Spleen (tissue), 11 donors: ENCODE data around the gene AFDN. TPM values are rescaled to one million over a fixed set of nuclear protein-coding genes. Genes with fewer than 3 reads are reported as not detected.

Experiments used
- DNase-seq: peaks from one replicate; pipeline ENCODE4 v3.0.0-alpha.2; 2020
- H3K27ac ChIP-seq, 8 donors: fragments of 200-600 bp; sonication (generic) in 7 of 8; 1 replicate in 4 of 8; 2 replicates in 4 of 8; pipeline versions ENCODE4 v1.5.0 to v1.8.0; 2016 to 2021; ENCODE audit warnings: inconsistent platforms in 4 of 8, mild to moderate bottlenecking in 4 of 8, moderate library complexity in 1 of 8
- H3K27me3 ChIP-seq, 7 donors: fragments of 200-600 bp; sonication (generic) in 6 of 7; replicated peaks in 1 of 7; 1 replicate in 4 of 7; 2 replicates in 3 of 7; pipeline versions ENCODE4 v1.5.0 to v1.8.0; 2016 to 2021; ENCODE audit warnings: inconsistent platforms in 3 of 7, mild to moderate bottlenecking in 1 of 7
- H3K36me3 ChIP-seq, 6 donors: fragments of 200-600 bp; sonication (generic) in 5 of 6; 1 replicate in 4 of 6; 2 replicates in 2 of 6; pipeline versions ENCODE4 v1.5.0 to v1.8.0; 2016 to 2021; ENCODE audit warnings: inconsistent platforms in 2 of 6
- H3K4me1 ChIP-seq, 6 donors: fragments of 200-600 bp; sonication (generic) in 5 of 6; 1 replicate in 3 of 6; 2 replicates in 3 of 6; pipeline versions ENCODE4 v1.5.0 to v1.8.0; 2016 to 2021; ENCODE audit warnings: inconsistent platforms in 3 of 6
- H3K4me3 ChIP-seq, 8 donors: fragments of 200-600 bp; sonication (generic) in 7 of 8; 1 replicate in 4 of 8; 2 replicates in 4 of 8; pipeline versions ENCODE4 v1.5.0 to v1.8.0; 2016 to 2021; ENCODE audit warnings: inconsistent platforms in 4 of 8, mild to moderate bottlenecking in 4 of 8, moderate library complexity in 2 of 8
- H3K9me3 ChIP-seq, 8 donors: fragments of 200-600 bp; sonication (generic) in 7 of 8; 1 replicate in 4 of 8; 2 replicates in 4 of 8; pipeline versions ENCODE4 v1.5.0 to v1.8.0; 2016 to 2021; ENCODE audit warnings: inconsistent platforms in 4 of 8
- POLR2A ChIP-seq, 3 donors: fragments of 450-650 bp; IDR thresholded peaks; one replicate each; pipeline ENCODE4 v1.5.1; 2017; ENCODE audit warnings: antibody characterized with exemption in 3 of 3, mild to moderate bottlenecking in 1 of 3
- POLR2AphosphoS5 ChIP-seq, 3 donors: sonication (generic); formaldehyde crosslinking; IDR thresholded peaks; one replicate each; pipeline ENCODE4 v1.5.1; 2017; ENCODE audit warnings: antibody characterized with exemption in 3 of 3
- whole genome bisulfite sequencing, 5 donors: extraction: QIAGEN DNeasy Blood & Tissue Kit in 3 of 5; methylation state at CpG; one replicate each; pipeline versions ENCODE4 v1.1.5 to v1.1.7; 2013 to 2018; 5-methylcytosine and 5-hydroxymethylcytosine counted together
- intact Hi-C: fragments of 100-400 bp; cut with DNase I; formaldehyde crosslinking; loops from one replicate; pipeline ENCODE4 v1.15.0; 2023; ENCODE audit warnings: low total_unique reads
- polyA plus RNA-seq, 3 donors: library from polyadenylated mRNA; stranded (reverse); fragments of 200-250 nt; gene quantifications; one replicate each; pipeline ENCODE4 v1.2.1, GENCODE V29; 2013
- total RNA-seq, 7 donors: library from RNA; depleted of rRNA in 3 of 7; stranded (reverse); fragments of >200 nt in 3 of 7; fragmentation: NEBNext Ultra II Directional in 4 of 7; extraction: Animal tissue kit (Norgen Biotek cat#: 25700) in 4 of 7; gene quantifications; one replicate each; pipeline versions ENCODE4 v1.1.0 to v1.2.1, GENCODE V29; 2016 to 2021
- TF ChIP-seq, protein P1 (sequence below), 11 experiments: fragments of 200-600 bp in 7 of 11; fragments of 450-650 bp in 4 of 11; sonication (generic) in 4 of 11; IDR thresholded peaks in 8 of 11; conservative IDR thresholded peaks in 3 of 11; 1 replicate in 7 of 11; 2 replicates in 4 of 11; pipeline versions ENCODE4 v1.4.0 to v1.8.0; 2016 to 2021; ENCODE audit warnings: antibody characterized with exemption in 11 of 11, inconsistent platforms in 4 of 11, mild to moderate bottlenecking in 1 of 11
- donor health status: healthy with polysubstance abuse.
- donor health status: DM: no; HTN: no; CAD: no; lungs with moderate emphysema.
- donor health status: DM: no; HTN: no; CAD: no.
- donor health status: Bipolar disorder and iron deficiency.
- donor health status: healthy.
- donor health status: DM: no; HTN: no; CAD: no.
- donor health status: DM: yes; HTN: yes; CAD: no.

The AFDN gene
- total and polyA plus RNA-seq, 10 donors, result 7.4 to 148 (median 102) TPM

DNA sequence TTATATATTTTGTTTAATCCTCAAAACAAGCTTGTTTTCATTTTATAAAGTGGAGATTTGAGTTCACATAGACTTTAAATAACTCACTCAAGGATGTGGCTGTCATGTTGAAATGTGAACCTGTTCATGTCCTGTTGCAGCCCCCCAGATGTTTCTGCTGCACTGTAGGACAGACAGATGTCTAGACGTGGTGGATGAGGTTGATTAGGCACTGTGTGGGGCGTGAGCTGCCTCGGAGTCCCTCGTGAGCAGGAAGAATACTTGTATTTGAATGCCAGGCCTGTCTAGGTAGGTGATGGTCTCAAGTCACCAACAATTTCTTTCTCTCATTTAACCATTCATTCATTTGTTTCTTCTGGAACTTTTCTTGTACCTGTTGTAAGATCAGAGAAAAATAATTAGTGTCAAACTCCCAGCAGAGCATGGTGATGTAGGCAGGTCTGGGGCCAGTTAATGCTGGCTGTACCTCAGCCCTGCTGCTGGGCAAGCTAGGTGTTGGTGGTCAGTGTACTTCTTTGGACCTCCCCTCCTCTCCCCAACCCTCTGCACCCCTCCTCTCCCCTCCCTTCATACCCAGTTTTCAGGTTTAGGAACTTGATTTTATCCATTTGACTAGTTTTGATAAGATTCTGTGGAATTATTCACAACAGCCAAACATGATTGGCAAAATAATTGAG is 34.0 kb downstream of the AFDN start:
- H3K4me1 ChIP-seq, result peaks cover 0 to 27% (median 4%) of the 10 kb centered on the region in 6 donors

DNA sequence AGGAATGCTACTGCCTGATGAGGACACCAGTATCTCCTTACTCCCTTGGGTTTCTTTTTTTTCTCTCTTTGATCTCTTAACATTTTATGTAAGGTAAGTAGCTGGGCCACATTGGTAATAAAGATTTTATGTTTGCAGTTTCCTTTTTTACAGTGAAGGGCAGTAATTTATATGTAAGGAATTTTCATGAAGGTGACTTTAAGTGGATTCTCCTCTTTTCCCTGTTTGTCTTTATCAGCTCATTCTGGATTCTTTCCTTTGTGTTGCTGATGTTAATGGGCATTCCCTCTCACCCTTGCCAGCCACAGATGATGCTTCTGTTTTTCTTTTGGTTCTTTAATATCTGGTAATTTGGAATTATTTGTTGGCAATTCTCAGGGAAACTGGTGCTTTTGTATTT is 34.7 kb downstream of the AFDN start:
- H3K27me3 ChIP-seq, result no peaks in the 10 kb centered on the region
- no peak overlapping the region for H3K27ac ChIP-seq
- no peak for TF ChIP-seq POLR2A (IDR thresholded peaks at IDR 0.05)
- TF ChIP-seq, protein P1, sequence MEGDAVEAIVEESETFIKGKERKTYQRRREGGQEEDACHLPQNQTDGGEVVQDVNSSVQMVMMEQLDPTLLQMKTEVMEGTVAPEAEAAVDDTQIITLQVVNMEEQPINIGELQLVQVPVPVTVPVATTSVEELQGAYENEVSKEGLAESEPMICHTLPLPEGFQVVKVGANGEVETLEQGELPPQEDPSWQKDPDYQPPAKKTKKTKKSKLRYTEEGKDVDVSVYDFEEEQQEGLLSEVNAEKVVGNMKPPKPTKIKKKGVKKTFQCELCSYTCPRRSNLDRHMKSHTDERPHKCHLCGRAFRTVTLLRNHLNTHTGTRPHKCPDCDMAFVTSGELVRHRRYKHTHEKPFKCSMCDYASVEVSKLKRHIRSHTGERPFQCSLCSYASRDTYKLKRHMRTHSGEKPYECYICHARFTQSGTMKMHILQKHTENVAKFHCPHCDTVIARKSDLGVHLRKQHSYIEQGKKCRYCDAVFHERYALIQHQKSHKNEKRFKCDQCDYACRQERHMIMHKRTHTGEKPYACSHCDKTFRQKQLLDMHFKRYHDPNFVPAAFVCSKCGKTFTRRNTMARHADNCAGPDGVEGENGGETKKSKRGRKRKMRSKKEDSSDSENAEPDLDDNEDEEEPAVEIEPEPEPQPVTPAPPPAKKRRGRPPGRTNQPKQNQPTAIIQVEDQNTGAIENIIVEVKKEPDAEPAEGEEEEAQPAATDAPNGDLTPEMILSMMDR (IDR thresholded peaks at IDR 0.05 in 8 of 11, conservative IDR thresholded peaks at IDR 0.05 in 3 of 11), result no peak
- no peak for TF ChIP-seq POLR2AphosphoS5 (IDR thresholded peaks at IDR 0.05)
- H3K4me3 ChIP-seq, result no peak overlapping the region
- H3K36me3 ChIP-seq, result peaks cover 0 to 5% (median 0%) of the 10 kb centered on the region in 6 donors
- H3K4me1 ChIP-seq, result peaks cover 0 to 27% (median 4%) of the 10 kb centered on the region in 6 donors
- no peak for DNase-seq
- H3K9me3 ChIP-seq, result no peaks in the 10 kb centered on the region
- intact Hi-C loops, result no loop called here

More for the DNA sequence above, 34.0 kb downstream of the AFDN start:
- TF ChIP-seq, protein P1 (IDR thresholded peaks at IDR 0.05 in 8 of 11, conservative IDR thresholded peaks at IDR 0.05 in 3 of 11), result no peak
- TF ChIP-seq POLR2AphosphoS5 (IDR thresholded peaks at IDR 0.05) (no peak), POLR2A (IDR thresholded peaks at IDR 0.05) (no peak)
- WGBS, 5 donors, result 56 to 77% (median 68%) methylated on average over 4 of the region's 4 CpGs
- Histone ChIP-seq H3K9me3 (no peaks in the 10 kb centered on the region), H3K27me3 (no peaks in the 10 kb centered on the region), H3K27ac (no peak overlapping the region), H3K36me3 (peaks cover 0 to 5% (median 0%) of the 10 kb centered on the region in 6 donors), H3K4me3 (no peak overlapping the region)
- intact Hi-C loops, result no loop called here
- no peak for DNase-seq

DNA sequence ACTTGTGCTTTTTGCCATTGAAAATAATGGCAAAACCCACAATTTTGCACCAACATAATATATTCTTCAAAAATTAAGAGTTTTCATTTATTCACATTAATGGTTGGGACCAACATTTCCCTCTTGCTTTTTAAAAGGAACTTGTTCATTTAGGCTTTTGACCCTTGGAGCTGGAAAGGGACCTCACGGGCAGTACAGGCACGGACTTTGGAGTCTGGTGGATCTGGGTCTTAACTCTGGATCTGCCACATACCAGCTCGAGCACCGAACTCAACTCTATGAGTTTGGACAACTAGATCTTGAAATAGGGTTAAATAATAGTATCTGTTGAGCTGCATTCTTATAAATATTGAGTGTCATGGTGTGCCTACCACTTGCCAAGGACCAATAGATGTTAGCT is 37.2 kb downstream of the AFDN start:
- intact Hi-C loops, result no loop called here
- Histone ChIP-seq H3K27me3 (no peaks in the 10 kb centered on the region), H3K4me1 (peaks cover 0 to 16% (median 4%) of the 10 kb centered on the region in 6 donors), H3K9me3 (no peaks in the 10 kb centered on the region), H3K4me3 (no peak overlapping the region), H3K36me3 (peaks cover 0 to 25% (median 0%) of the 10 kb centered on the region in 6 donors), H3K27ac (no peak overlapping the region)
- DNase-seq, result no peak
- WGBS, 5 donors, result 88 to 96% (median 92%) methylated on average over 4 of the region's 4 CpGs
- TF ChIP-seq POLR2A (IDR thresholded peaks at IDR 0.05) (no peak), POLR2AphosphoS5 (IDR thresholded peaks at IDR 0.05) (no peak)
- TF ChIP-seq, protein P1 (IDR thresholded peaks at IDR 0.05 in 8 of 11, conservative IDR thresholded peaks at IDR 0.05 in 3 of 11), result no peak

DNA sequence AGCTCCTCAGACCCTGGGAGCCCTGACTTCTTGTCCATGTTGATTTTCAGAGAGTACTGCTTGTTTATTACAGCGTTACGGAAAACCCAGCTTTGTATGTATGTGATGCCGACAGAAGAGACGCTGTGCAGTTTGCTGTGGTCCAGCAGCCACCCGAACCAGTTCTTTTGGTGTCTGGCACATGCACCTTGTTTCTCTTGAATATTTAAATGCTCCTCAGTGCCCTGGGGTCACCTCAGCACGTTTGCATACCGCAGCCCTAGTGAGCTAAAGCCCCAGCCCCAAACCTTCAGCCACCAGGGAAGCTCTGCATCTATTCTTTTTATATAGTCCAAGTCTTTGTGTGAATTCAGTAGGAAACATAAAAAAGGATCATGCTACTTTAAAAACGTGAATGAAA is 39.9 kb downstream of the AFDN start:
- Histone ChIP-seq H3K4me1 (peaks cover 0 to 1% (median 0%) of the 10 kb centered on the region in 6 donors), H3K4me3 (no peak overlapping the region), H3K27ac (no peak overlapping the region), H3K9me3 (no peaks in the 10 kb centered on the region), H3K27me3 (no peaks in the 10 kb centered on the region), H3K36me3 (peaks cover 0 to 51% (median 6%) of the 10 kb centered on the region in 6 donors)
- intact Hi-C loops, result no loop called here
- no peak for DNase-seq
- WGBS, 5 donors, result 77 to 85% (median 85%) methylated on average over 8 of the region's 8 CpGs
- TF ChIP-seq, protein P1 (IDR thresholded peaks at IDR 0.05 in 8 of 11, conservative IDR thresholded peaks at IDR 0.05 in 3 of 11), result no peak
- TF ChIP-seq POLR2A (IDR thresholded peaks at IDR 0.05) (no peak), POLR2AphosphoS5 (IDR thresholded peaks at IDR 0.05) (no peak)
